HG03066 (cell line): Measurements from ENCODE around the gene CPT2.

ENCODE experiments used
- ATAC-seq: cut with Tn5 transposase; IDR thresholded peaks from one replicate; pipeline ENCODE4 v1.9.1; 2021; ENCODE audit warnings: low read depth; ENCODE audit not compliant: unreplicated experiment

CPT2 gene

GRCh38 chr1:53214376-53214940, 17.8 kb downstream of the CPT2 start:
- no peak for ATAC-seq

GRCh38 chr1:53218201-53218600, 21.6 kb downstream of the CPT2 start:
- ATAC-seq = no peak

GRCh38 chr1:53219711-53220110, 23.1 kb downstream of the CPT2 start:
- no peak for ATAC-seq

DNA sequence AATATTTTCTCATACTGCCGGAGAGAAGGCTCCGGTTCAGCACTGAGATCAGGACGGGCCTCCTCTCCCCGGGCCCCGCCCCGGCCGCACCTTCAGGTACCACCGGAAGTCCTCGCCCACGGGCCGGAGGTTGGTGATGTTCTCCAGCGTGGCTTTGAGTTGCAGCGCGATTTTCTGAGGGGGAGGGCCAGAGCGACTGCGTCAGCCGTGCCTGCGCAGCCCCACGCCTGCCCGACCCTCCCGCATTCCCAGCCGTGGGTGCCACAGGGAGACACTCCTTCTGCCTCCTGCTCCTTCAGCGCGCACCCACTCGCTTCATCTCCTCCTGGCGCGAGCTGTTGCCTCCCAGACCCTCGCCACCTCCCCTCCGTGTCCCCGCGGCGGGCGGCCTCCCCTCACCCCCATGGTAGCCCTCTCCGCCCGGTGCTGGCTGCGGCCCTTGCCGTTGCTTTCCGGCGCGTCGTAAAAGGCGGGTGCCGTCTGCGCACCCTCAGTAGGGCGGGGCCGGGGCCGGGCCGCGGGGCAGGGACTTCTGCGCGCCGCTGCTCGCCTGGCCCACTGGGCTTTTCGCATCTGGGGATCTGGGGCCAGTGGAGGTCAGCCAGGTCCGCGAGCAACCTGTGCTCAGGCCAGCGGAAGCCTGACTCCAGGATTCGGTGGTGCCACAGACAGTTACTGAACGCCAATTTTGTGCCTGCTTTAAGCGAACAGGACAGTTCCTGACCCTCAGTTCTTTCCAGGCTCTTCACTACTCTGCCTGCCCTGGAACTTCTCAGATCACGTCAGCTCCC, 23.7 kb downstream of the CPT2 start, which contains the start of gene CZIB:
Gene CZIB (minus strand): TSS at position 464 of the 791 bp plus-strand sequence. CDS start 59 bp downstream, at position 405.
- peak; percentile 96 for ATAC-seq

- ATAC-seq = no peak
Measured at GRCh38 chr1:53220962-53221286, 24.3 kb downstream of the CPT2 start.

- no peak for ATAC-seq
Measured at GRCh38 chr1:53237638-53238037, 41.0 kb downstream of the CPT2 start.

DNA sequence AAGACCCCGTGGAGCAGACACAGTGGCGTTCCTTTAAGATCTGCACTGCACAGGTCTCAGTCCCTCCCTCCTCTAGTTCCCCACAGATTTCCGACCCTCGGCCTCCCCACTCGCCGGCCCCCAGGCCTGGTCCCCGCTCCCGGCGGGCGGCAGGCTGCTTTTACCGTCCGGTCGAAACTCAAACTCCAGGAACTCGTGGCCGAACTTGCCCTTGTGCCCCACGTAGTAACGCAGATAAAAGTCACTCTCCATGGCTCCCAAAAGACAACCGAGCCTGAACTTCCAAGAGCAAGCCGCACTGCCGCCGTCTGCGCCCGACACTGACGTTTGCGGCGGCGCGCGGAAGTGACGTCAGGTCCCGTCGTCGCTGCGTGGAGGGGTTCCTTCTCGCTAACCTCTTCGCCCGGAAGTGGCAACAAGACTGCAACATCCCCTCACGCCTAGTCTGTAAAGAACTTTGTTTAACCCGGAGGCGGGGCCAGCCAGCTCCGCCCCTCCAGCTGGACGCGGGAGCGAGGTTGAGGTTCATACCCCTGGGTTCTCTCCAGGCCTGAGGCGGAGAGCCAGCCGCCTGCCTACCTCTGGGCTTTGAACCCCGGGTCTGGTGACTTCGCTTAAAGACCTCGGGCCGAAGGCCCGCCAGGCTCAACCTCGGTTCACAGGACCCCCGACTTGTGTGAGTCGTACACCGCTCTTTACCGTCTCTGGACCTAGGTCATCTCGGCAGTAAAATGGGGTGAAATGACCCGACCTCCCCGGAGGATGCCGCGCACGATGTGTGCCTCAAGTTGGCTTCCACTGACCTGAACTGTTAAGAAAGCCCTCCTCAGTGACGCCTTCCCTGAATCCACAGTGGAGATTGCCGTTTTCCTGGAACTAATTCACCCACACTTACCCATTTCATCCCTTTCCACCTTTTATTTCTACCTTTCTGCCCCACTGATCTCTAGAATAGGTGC, 41.9 kb downstream of the CPT2 start, which contains the start of gene MAGOH:
Gene MAGOH (minus strand): TSS at position 322 of the 959 bp plus-strand sequence. CDS start 70 bp downstream, at position 252.
- ATAC-seq = peak; percentile 99

DNA sequence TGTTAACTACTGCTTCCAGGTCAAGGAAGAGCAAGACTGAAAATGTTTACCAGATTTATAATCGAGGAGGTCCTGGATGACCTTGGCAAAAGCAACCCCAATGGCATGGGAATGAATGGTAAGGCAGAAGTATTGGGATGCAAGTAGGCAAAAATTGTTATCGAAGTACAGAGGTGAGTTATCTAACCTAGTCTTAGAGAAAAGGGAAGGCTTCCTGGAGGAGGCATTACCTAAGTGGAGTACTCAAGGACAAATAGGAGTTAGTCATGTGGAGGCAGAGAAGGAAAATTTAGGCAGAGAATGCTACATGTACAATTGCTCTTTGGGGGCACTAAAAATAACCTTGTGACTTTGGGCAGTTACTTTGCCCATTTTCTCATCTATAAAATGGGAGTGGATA, 45.2 kb downstream of the CPT2 start:
- no peak for ATAC-seq

DNA sequence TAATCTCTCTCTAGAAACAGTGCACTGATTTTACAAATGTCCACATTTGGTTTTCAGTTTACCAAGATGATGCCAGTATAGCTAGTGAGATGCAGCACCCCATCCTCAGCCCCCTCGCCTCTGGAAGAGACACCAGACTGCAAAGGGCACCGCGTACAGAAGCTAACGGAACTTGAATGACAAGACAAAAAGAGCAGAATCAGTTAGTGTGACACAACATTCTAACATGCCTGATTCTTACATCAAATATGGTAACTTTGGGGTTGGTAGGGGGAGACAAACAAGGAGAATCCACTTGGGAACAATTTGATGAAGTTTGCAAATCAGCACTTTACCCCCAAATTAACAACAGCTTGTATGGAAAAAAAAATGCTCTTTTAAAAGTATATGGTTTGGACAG, 45.8 kb downstream of the CPT2 start:
- ATAC-seq = no peak

- no peak for ATAC-seq
Measured at GRCh38 chr1:53244141-53244540, 47.5 kb downstream of the CPT2 start.

DNA sequence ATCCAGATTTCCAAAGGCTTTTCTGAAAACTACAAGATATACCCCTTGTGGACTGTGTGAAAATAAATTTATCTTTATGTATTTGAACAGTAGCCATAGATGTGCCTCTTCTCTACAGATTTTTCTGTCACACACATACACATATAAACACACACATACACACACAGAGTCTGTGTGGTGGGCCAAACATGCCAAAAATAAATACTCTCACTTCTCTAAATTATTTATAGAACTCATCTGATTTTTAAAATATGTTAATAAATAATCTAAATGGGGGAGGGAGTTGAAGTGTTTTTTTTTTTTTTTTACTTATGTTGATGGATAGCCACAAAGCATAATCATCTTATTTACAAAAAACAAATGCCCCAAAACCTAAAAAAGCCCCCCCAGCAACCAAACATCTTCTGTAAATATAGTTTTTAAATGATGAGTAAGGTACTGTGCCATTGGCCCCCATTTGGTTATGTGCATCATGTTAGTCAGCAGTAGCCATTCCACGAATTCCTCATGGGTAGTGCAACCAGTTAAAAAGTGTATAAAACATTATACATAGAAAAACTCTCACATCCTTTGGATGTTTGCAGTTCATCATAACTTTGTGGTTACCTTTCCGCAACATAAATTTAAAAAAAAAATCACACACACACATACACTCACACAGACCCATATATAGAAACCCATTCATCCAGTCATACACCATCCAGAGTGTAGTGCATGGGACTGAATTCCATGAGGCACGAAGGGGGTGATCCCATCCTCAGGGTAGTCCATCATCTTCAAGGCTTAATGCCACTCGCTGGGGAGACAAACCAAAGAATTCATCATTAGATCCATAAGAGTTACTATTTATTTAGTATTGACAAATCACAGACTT, 49.9 kb downstream of the CPT2 start:
- ATAC-seq = no peak

DNA sequence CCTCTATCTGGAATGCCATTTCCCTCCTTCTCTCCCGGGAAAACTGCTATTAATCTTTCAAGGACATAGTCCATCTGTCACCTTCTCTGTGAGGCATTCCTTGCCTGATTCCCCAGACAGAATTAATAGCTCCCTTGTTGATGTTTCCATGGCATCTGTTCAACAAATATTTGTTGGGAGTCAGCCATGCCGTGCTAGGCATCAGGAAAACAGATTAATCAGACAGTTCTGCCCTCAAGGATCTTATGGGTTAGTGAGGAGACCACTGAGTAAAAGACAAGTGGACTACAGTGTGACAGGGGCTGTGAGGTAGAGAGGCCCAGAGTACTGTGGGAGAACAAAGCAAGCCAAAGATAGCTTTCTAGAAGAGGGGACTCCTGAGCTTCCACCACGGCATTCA, 53.1 kb downstream of the CPT2 start:
- ATAC-seq = no peak

- ATAC-seq = no peak
Measured at GRCh38 chr1:53250325-53250724, 53.7 kb downstream of the CPT2 start.

DNA sequence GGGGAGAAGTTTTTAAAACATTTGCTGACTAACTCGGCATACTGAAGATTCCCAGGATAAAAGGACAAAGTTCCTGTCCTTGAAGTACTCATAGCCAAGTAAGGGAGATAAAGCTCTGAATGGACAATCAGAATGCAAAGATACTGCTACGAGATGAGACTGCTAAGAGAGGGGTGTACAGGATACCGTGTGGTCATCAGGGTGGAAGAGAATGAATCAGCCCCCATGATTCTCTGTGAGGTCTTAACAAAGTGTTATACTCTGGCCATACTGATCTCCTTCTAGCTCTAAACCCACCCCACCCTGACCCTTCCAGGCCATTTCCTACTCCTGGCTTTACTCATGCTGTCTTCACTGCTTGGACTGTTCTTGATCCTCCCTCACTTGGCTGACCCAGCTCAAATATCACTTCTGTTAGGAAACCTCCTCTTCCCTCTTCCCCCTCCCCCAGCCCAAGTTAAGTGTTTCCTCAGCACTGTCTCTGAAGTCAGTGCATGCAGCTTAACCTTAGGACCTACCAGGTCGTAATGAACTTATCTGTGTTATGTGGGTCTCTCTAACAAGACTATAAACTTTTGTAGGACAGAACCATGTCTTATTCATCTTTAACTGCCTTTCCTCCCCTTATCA, 57.5 kb downstream of the CPT2 start:
- ATAC-seq = no peak

- ATAC-seq = no peak
Measured at GRCh38 chr1:53255031-53255430, 58.4 kb downstream of the CPT2 start.

DNA sequence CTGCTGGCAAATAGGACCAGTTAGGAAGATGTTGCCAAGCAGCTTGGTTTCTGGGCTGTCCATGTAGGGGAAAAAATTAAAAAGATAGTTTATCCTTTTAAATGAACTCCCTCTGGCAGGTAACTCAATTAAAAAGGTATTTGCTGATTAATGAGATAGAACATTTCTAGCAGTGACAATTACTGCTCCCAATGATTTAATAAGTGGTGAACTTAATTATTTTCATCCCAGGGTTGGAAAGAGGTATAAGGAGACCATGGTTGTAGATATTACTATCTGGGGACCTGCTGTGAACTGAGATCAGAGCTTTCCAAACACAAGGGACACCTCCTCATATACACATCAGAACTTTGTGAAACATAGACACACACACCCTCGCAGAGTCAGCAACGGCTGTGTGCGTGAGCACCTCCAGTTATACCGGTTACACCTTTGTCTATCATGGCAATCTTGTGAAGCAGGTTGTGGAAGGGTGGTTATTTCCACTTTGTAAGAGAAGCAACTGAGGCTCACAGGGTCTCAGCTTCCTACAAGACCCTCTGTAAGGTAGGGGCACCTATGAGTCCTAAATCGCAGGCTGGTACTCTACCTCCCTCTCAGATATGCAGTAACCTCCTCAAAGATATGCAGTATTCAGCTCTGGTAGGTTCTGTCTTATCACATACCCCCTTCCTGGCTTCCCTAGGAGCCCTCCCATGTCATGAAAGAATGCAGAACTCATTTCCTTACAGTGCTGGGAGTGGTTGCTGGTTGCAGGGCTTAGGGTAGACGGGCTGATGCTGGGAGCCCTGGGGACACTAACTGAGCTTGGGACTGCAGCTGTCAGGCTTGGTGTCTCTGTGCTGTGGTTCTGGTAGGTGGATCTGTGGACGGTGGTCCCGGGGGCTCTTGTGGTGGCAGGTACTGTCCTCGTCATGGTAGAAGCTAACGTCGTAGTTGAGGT, 60.2 kb downstream of the CPT2 start:
- no peak for ATAC-seq

GRCh38 chr1:53257454-53258081, 60.9 kb downstream of the CPT2 start:
- no peak for ATAC-seq

GRCh38 chr1:53258216-53258615, 61.6 kb downstream of the CPT2 start:
- ATAC-seq = no peak
